ENCODE measurements around the gene FKBP1A. TPM values are rescaled to one million over a fixed set of nuclear protein-coding genes. Genes with fewer than 3 reads are reported as not detected.

FKBP1A gene
- total and polyA plus RNA-seq, 10 of the 15 experiments (the other 5 are each of a cell fraction or from before 2014, with no cell fraction given): 103 to 687 (median 254) TPM

- H3K9me3 ChIP-seq (replicated peaks; ENCODE audit: control insufficient read depth, insufficient read depth, low read length): no peaks in the 10 kb centered on the region
- H4K20me1 ChIP-seq (ENCODE audit: control insufficient read depth, insufficient read depth): peaks cover 3% of the 10 kb centered on the region; the same call in 1 of the 2 replicates
- ATAC-seq (no peak), DNase-seq (ENCODE audit: low read depth, low spot score) (no peak), FAIRE-seq (no peak)
- H2AFZ ChIP-seq (ENCODE audit: control insufficient read depth, low read depth, low read length): no peak overlapping the region
- H3K4me3 ChIP-seq: no peak overlapping the region
- TF ChIP-seq SREBF2 (IDR thresholded peaks at IDR 0.05; ENCODE audit: low read length) (no peak), BMI1 (IDR thresholded peaks at IDR 0.05; ENCODE audit: borderline replicate concordance) (no peak), SREBF1 (IDR thresholded peaks at IDR 0.05; ENCODE audit: low read length) (no peak), IRF4 (IDR thresholded peaks at IDR 0.05; ENCODE audit: low read depth, low read length) (no peak), NFIC (IDR thresholded peaks at IDR 0.05; ENCODE audit: low read depth, low read length) (no peak), EED (IDR thresholded peaks at IDR 0.05; ENCODE audit: low read depth) (no peak), SIX5 (IDR thresholded peaks at IDR 0.05; ENCODE audit: low read depth, low read length, severe bottlenecking) (no peak), FOXK2 (IDR thresholded peaks at IDR 0.05) (no peak), IRF5 (IDR thresholded peaks at IDR 0.05; ENCODE audit: borderline replicate concordance) (no peak), HCFC1 (IDR thresholded peaks at IDR 0.05; ENCODE audit: low read length) (no peak)
- TF ChIP-seq, protein P1, sequence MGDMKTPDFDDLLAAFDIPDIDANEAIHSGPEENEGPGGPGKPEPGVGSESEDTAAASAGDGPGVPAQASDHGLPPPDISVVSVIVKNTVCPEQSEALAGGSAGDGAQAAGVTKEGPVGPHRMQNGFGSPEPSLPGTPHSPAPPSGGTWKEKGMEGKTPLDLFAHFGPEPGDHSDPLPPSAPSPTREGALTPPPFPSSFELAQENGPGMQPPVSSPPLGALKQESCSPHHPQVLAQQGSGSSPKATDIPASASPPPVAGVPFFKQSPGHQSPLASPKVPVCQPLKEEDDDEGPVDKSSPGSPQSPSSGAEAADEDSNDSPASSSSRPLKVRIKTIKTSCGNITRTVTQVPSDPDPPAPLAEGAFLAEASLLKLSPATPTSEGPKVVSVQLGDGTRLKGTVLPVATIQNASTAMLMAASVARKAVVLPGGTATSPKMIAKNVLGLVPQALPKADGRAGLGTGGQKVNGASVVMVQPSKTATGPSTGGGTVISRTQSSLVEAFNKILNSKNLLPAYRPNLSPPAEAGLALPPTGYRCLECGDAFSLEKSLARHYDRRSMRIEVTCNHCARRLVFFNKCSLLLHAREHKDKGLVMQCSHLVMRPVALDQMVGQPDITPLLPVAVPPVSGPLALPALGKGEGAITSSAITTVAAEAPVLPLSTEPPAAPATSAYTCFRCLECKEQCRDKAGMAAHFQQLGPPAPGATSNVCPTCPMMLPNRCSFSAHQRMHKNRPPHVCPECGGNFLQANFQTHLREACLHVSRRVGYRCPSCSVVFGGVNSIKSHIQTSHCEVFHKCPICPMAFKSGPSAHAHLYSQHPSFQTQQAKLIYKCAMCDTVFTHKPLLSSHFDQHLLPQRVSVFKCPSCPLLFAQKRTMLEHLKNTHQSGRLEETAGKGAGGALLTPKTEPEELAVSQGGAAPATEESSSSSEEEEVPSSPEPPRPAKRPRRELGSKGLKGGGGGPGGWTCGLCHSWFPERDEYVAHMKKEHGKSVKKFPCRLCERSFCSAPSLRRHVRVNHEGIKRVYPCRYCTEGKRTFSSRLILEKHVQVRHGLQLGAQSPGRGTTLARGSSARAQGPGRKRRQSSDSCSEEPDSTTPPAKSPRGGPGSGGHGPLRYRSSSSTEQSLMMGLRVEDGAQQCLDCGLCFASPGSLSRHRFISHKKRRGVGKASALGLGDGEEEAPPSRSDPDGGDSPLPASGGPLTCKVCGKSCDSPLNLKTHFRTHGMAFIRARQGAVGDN (IDR thresholded peaks at IDR 0.05): no peak
- TF ChIP-seq, protein P2, sequence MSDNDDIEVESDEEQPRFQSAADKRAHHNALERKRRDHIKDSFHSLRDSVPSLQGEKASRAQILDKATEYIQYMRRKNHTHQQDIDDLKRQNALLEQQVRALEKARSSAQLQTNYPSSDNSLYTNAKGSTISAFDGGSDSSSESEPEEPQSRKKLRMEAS (IDR thresholded peaks at IDR 0.05; ENCODE audit: low read depth, low read length): no peak
- 100% methylated on average over 3 of the region's 3 CpGs for WGBS (ENCODE audit: insufficient coverage, insufficient replicate concordance, low lambda C conversion rate, missing lambda C conversion rate)
- ChIA-PET CTCF (no interaction called here), SMC1A (ENCODE audit: uncharacterized antibody, unreplicated experiment) (interaction anchor here (0.8 kb wide), 1 partner anchor 12 kb away, joined by 3 read pairs; no protein-coding TSS in a partner anchor), RAD21 (ENCODE audit: unreplicated experiment) (no interaction called here), POLR2A (interaction anchor here (2.6 kb wide), 1 partner anchor 22 kb away, joined by 8 read pairs; no protein-coding TSS in a partner anchor)
- H3K36me3 ChIP-seq (ENCODE audit: control insufficient read depth in 2 of 2, insufficient read depth in 2 of 2, low read length in 1 of 2): peaks cover 15 to 42% of the 10 kb centered on the region in 2 experiments
- H3K79me2 ChIP-seq (ENCODE audit: control insufficient read depth, insufficient read depth, low read length): peaks cover 8% of the 10 kb centered on the region
- no peaks in the 10 kb centered on the region for H3K4me1 ChIP-seq (ENCODE audit: control insufficient read depth, insufficient read depth, low read length)
- no peaks in the 10 kb centered on the region for H3K27me3 ChIP-seq (replicated peaks in 1 of 2; ENCODE audit: control insufficient read depth in 2 of 2, insufficient read depth in 2 of 2, low read length in 1 of 2)
- intact Hi-C loops (cut with micrococcal nuclease; ENCODE audit: unreplicated experiment): no loop called here
- H3K4me2 ChIP-seq (ENCODE audit: control insufficient read depth, insufficient read depth): no peak overlapping the region
- in situ Hi-C loops (cut with MboI): no loop called here
- H3K9ac ChIP-seq (ENCODE audit: control insufficient read depth, insufficient read depth, low read length): no peak overlapping the region
- H3K27ac ChIP-seq (ENCODE audit: control insufficient read depth, insufficient read depth): no peak overlapping the region
- no TSS peak for BruUV-seq (replicated peaks)
These were observed 22.9 kb downstream of the FKBP1A start for GRCh38 chr20:1369970-1370369.

All from GM12878 (cell line).